ENCODE data around the gene KAT5. TPM values are rescaled to one million over a fixed set of nuclear protein-coding genes. Genes with fewer than 3 reads are reported as not detected.

The KAT5 gene
- total and polyA plus RNA-seq, 2 experiments from 2014 or later: 33.3 to 34.8 TPM

DNA sequence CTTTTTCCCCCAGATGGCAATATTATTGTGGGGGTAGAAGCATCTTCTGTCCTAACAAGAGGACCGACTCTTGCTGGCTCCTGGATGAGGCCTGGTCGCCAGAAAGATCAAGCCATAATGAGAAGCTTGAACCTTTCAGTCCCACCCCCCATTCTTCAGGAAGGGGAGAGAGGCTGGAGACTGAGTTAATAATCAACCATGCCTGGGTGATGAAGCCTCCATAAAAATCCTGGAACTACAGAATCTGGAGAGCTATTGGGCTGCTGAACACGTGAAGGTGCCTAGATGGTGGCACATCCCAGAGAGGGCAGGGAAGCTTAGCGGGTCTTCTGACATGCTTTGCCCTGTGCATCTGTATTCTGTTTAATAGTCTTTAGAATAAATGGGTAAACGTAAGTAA is 52.4 kb downstream of the KAT5 start (continued):
- TF ChIP-seq, protein P1, sequence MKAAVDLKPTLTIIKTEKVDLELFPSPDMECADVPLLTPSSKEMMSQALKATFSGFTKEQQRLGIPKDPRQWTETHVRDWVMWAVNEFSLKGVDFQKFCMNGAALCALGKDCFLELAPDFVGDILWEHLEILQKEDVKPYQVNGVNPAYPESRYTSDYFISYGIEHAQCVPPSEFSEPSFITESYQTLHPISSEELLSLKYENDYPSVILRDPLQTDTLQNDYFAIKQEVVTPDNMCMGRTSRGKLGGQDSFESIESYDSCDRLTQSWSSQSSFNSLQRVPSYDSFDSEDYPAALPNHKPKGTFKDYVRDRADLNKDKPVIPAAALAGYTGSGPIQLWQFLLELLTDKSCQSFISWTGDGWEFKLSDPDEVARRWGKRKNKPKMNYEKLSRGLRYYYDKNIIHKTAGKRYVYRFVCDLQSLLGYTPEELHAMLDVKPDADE (IDR thresholded peaks at IDR 0.05): no peak
- TF ChIP-seq, protein P2, sequence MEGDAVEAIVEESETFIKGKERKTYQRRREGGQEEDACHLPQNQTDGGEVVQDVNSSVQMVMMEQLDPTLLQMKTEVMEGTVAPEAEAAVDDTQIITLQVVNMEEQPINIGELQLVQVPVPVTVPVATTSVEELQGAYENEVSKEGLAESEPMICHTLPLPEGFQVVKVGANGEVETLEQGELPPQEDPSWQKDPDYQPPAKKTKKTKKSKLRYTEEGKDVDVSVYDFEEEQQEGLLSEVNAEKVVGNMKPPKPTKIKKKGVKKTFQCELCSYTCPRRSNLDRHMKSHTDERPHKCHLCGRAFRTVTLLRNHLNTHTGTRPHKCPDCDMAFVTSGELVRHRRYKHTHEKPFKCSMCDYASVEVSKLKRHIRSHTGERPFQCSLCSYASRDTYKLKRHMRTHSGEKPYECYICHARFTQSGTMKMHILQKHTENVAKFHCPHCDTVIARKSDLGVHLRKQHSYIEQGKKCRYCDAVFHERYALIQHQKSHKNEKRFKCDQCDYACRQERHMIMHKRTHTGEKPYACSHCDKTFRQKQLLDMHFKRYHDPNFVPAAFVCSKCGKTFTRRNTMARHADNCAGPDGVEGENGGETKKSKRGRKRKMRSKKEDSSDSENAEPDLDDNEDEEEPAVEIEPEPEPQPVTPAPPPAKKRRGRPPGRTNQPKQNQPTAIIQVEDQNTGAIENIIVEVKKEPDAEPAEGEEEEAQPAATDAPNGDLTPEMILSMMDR (conservative IDR thresholded peaks at IDR 0.05; ENCODE audit: low read depth in 2 of 2): no peak
- TF ChIP-seq EZH2phosphoT487 (IDR thresholded peaks at IDR 0.05; ENCODE audit: unreplicated experiment) (no peak), STAT1 (IDR thresholded peaks at IDR 0.05; ENCODE audit: unreplicated experiment) (no peak), POLR2AphosphoS5 (IDR thresholded peaks at IDR 0.05; ENCODE audit: low read depth) (no peak), ZNF331 (CRISPR knock-in tag; IDR thresholded peaks at IDR 0.05; ENCODE audit: low read depth) (no peak)

DNA sequence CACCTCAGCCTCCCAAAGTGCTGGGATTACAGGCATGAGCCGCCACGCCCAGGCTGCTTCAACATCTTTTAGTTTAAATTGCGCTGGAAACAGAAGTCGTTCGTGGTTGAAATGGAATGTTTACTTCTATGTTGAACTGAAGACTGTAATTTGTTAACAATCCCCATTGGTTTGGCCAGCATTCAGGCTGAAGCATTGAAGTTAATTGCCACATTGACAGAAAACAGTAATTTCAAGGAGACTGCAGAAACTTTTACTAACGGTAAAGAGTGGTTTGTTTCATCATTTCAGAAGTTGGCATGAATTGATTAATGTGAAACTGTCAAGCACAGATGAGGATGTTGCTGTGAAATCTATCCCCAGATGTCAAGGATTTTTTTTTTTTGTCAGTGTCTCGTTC is 54.5 kb downstream of the KAT5 start:
- ATAC-seq (no peak), DNase-seq (ENCODE audit: low spot score) (no peak)
- Histone ChIP-seq H3K4me3 (no peak overlapping the region), H3K27ac (ENCODE audit: low read depth) (no peak overlapping the region), H3K9me2 (ENCODE audit: insufficient read depth) (no peaks in the 10 kb centered on the region), H3K79me2 (replicated peaks; ENCODE audit: insufficient read depth) (no peaks in the 10 kb centered on the region), H3K4me1 (ENCODE audit: insufficient read depth) (no peaks in the 10 kb centered on the region), H3K27me3 (ENCODE audit: insufficient read depth) (no peaks in the 10 kb centered on the region), H3K36me3 (ENCODE audit: insufficient read depth) (no peaks in the 10 kb centered on the region), H3F3A (replicated peaks; ENCODE audit: low read depth) (no peaks in the 10 kb centered on the region), H2AFZ (no peak overlapping the region), H4K20me1 (replicated peaks; ENCODE audit: insufficient read depth) (no peaks in the 10 kb centered on the region), H3K4me2 (no peak overlapping the region)
- Mint-ChIP-seq H3K4me3 (no peak overlapping the region), H3K9me3 (peaks cover 19% of the 10 kb centered on the region), H3K36me3 (ENCODE audit: low read depth) (no peaks in the 10 kb centered on the region), H3K27ac (no peak overlapping the region), H3K4me1 (no peaks in the 10 kb centered on the region), H3K27me3 (ENCODE audit: insufficient read depth, low read depth, poor library complexity) (no peaks in the 10 kb centered on the region)
- no peak for TF ChIP-seq ZNF331 (CRISPR knock-in tag; IDR thresholded peaks at IDR 0.05; ENCODE audit: low read depth)
- TF ChIP-seq STAT1 (IDR thresholded peaks at IDR 0.05; ENCODE audit: unreplicated experiment): no peak
- TF ChIP-seq, protein P3, sequence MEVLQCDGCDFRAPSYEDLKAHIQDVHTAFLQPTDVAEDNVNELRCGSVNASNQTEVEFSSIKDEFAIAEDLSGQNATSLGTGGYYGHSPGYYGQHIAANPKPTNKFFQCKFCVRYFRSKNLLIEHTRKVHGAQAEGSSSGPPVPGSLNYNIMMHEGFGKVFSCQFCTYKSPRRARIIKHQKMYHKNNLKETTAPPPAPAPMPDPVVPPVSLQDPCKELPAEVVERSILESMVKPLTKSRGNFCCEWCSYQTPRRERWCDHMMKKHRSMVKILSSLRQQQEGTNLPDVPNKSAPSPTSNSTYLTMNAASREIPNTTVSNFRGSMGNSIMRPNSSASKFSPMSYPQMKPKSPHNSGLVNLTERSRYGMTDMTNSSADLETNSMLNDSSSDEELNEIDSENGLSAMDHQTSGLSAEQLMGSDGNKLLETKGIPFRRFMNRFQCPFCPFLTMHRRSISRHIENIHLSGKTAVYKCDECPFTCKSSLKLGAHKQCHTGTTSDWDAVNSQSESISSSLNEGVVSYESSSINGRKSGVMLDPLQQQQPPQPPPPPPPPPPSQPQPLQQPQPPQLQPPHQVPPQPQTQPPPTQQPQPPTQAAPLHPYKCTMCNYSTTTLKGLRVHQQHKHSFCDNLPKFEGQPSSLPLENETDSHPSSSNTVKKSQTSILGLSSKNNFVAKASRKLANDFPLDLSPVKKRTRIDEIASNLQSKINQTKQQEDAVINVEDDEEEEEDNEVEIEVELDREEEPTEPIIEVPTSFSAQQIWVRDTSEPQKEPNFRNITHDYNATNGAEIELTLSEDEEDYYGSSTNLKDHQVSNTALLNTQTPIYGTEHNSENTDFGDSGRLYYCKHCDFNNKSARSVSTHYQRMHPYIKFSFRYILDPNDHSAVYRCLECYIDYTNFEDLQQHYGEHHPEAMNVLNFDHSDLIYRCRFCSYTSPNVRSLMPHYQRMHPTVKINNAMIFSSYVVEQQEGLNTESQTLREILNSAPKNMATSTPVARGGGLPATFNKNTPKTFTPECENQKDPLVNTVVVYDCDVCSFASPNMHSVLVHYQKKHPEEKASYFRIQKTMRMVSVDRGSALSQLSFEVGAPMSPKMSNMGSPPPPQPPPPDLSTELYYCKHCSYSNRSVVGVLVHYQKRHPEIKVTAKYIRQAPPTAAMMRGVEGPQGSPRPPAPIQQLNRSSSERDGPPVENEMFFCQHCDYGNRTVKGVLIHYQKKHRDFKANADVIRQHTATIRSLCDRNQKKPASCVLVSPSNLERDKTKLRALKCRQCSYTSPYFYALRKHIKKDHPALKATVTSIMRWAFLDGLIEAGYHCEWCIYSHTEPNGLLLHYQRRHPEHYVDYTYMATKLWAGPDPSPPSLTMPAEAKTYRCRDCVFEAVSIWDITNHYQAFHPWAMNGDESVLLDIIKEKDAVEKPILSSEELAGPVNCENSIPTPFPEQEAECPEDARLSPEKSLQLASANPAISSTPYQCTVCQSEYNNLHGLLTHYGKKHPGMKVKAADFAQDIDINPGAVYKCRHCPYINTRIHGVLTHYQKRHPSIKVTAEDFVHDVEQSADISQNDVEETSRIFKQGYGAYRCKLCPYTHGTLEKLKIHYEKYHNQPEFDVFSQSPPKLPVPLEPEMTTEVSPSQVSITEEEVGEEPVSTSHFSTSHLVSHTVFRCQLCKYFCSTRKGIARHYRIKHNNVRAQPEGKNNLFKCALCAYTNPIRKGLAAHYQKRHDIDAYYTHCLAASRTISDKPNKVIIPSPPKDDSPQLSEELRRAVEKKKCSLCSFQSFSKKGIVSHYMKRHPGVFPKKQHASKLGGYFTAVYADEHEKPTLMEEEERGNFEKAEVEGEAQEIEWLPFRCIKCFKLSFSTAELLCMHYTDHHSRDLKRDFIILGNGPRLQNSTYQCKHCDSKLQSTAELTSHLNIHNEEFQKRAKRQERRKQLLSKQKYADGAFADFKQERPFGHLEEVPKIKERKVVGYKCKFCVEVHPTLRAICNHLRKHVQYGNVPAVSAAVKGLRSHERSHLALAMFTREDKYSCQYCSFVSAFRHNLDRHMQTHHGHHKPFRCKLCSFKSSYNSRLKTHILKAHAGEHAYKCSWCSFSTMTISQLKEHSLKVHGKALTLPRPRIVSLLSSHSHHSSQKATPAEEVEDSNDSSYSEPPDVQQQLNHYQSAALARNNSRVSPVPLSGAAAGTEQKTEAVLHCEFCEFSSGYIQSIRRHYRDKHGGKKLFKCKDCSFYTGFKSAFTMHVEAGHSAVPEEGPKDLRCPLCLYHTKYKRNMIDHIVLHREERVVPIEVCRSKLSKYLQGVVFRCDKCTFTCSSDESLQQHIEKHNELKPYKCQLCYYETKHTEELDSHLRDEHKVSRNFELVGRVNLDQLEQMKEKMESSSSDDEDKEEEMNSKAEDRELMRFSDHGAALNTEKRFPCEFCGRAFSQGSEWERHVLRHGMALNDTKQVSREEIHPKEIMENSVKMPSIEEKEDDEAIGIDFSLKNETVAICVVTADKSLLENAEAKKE (CRISPR knock-in tag; IDR thresholded peaks at IDR 0.05): no peak
- no peak for TF ChIP-seq POLR2AphosphoS5 (IDR thresholded peaks at IDR 0.05; ENCODE audit: low read depth)

Measured in GM23338 (cell line).